HG03432 (cell line): ENCODE data around the gene RNU7-1.

Source experiments
- ATAC-seq: cut with Tn5 transposase; IDR thresholded peaks from one replicate; pipeline ENCODE4 v1.9.1; 2021; ENCODE audit warnings: mild to moderate bottlenecking, moderate library complexity; ENCODE audit not compliant: unreplicated experiment

Gene RNU7-1

DNA sequence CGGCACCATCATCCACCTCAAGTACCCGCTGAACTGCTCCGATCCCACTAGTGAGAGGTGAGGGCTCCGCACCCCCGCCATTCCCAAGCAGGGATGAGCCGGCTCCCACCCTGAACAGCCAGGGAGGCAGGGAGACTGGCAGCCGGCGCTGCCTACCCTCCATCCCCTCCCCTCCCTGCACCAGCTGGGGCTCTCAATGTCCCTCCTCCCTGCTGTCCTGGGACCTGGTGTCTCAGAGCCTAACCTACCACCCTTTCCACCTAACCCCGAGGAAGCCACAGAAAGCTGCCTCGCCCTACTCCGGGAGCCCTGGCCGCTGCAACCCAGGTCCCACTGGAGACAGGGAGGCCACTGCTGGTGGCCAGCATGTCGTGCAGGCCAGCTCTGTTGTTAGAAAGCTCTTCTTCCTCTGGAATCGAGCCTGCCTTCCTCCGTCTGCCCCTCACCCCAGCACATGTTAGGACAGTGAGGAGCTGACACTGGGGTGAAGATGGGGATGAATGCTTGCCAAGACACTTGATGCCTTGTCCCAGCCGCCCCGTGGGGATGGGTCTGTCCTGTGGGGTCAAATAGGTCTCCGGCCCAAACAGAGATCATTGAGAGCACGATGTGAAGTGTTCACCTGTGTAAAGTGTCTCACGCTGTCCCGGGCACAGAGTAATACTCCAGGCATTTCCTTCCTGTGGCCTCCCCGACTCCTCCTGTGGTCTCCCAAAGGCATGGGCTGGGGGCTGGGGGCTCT lies 8.7 kb downstream of the RNU7-1 start:
- ATAC-seq, result no peak

DNA sequence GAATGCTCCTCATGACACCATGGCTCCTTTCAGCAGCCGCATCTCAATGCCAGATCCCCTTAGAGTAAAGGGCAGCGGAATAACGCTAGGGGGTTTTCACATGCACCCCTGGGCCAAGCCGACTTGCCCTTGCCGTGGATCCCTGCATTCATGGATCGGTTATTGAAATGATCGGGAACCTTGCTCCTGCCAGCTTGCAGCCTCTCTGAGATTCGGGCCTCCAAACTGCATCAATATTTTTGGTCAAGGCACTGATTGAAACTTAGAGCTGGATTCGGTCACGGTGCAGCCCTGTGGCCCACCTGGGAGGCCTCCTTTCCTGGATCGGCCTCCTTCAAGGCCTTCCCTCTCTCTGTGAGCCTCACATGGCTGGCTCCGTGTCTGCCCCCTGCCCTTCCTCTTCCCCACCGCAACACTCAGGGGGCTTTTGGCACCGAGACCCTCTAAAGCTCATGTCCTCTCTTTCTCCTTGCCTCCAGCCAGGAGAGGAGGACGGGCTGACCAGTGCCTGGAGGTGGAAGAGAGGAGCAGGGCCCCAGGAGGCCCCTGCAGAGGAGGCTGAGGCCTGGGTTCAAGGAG lies 9.3 kb downstream of the RNU7-1 start:
- no peak for ATAC-seq

DNA sequence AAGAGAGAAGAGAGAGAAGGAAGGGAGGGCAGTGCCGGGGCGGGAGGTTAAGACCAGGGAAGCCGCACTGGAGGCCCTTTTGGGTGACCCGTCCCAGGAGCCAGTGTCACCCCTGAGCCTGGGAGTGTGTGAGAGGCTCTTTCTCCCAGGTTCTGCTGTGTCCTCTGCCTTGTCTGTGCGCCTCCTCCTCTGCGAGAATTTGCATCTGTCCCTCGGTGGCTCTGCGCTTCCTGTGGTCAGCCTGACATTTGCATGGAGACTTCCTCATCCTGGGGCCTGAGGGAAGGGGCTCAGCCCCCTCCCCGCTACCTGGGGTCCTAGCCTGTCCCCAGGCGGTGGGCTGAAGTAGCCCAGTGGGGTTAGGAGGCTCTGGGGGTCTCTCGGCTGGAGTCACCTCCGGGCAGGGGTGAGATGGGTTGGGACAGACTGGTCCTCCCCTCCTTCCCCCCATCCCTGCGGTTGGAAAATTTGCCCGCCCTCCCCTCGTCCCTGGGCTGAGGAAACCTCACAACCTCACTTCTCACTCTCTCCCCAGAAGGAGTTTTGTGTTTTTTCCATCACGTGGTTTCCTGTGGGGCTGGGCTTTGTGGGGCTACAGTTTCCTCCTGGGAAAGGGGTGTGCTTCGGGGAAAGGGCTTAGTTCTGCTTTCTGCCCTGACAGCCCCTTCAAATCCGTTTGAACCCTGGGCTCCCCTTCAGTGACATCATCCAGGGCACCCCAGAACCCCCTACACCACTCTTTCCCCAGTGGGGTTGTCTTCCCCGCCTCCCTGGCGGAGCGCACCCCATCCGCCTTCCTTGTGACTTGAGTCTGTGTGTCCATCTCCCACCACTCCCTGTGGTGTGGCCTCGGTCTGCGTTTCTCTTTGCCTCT lies 10.1 kb downstream of the RNU7-1 start:
- peak; percentile 41 for ATAC-seq

DNA sequence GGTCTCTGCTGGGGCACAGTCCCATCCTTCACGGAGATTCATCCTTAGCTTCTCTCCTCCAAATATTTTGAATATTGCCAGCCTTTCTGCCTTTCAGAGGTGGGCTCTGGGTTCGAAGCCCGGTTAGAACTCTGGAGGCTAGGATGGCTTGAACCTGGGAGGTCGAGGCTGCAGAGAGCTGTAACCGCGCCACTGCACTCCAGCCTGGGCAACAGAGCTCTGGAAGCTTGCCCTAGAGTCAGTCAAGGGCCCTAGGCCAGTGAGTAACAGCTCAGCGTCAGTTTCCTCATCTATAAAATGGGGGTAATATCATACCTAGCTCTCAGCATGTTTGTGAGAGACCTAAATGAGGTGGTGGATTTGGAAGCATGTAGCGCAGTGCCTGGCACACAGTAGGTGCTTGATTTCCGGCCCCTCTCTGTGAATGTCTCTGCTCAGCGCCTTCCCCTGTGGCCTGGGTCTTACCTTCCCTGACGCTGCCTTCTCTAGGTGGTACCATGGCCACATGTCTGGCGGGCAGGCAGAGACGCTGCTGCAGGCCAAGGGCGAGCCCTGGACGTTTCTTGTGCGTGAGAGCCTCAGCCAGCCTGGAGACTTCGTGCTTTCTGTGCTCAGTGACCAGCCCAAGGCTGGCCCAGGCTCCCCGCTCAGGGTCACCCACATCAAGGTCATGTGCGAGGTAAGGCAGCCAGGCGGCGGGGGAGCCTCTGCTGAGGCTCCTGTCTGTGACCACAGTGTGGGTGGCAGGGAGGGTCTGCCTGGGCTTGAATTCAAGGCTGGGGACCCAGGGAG lies 10.9 kb downstream of the RNU7-1 start:
- ATAC-seq, result no peak

DNA sequence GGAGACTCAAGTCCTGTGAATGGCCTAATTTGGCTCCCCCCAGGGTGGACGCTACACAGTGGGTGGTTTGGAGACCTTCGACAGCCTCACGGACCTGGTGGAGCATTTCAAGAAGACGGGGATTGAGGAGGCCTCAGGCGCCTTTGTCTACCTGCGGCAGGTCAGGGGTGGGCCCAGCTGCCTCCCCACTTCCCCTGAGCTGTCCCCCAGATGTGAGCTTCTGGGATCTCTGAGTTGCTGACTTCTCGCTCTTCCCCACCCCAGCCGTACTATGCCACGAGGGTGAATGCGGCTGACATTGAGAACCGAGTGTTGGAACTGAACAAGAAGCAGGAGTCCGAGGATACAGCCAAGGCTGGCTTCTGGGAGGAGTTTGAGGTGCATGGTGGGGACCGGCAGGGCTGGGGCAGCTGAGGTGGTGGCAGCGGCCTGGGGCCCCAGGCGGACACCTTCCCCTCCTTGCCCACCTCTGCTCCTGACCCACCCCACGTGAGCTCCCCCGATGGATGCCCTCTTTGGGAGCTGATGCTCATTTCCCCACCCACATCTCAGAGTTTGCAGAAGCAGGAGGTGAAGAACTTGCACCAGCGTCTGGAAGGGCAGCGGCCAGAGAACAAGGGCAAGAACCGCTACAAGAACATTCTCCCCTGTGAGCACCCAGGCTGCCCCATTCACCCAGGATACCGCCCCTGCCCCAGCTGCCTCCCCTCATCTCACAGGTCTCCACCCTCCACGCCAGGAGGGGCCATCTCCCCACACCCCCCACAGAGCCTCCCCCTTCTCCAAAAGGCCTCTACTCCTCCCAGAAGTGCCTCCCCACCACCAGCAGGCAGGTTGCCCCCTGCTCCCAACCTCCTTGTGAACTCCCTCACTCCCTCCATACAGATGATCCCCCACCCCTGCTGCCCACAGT lies 11.7 kb downstream of the RNU7-1 start:
- ATAC-seq, result no peak

DNA sequence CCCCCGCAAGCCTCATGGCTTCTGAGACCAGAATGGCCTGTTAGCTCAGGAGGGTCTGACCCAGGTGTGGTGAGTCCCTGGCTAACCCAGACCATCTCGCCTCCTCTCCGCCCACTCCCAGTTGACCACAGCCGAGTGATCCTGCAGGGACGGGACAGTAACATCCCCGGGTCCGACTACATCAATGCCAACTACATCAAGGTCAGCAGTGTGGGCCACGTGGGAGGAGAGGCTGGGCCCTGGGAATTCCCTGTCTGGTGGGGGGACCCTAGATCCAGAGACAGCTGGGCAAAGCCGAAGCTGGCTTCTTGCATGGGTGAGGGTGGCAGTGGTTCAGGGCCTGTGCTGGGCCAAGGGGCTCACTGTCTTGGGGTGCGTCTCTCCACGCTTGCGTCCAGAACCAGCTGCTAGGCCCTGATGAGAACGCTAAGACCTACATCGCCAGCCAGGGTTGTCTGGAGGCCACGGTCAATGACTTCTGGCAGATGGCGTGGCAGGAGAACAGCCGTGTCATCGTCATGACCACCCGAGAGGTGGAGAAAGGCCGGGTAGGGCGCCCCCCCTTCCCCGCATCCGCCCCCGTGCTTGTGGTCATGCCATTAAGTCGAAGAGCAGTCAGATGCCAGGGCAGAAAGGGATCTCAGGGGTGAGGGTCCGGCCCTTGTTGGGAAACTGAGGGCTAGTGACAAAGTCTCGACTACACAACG lies 12.6 kb downstream of the RNU7-1 start:
- ATAC-seq, result no peak

DNA sequence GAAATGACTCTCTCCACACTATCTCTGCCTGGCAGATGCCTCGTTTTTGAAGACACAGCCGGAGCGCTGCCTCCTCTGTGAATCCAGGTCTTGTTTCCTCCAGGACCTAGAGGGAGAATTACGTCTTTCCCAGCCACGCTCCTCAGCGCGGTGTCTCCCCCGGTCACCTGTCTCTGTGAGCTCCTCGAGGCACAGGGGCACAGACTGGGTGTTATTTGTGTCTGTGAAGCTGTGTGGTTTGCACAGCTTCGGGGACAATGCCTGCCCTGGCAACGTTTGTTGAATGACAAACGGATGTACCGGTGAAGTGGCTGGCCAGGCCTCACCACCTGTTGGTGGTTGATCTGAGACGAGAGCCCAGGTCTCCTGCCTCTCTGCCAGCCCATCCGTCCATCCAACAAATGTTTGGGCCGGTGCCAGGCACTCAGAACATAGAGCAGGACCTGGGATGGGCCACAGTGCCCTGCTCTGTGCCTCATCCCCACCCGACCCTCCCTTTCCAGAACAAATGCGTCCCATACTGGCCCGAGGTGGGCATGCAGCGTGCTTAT lies 13.6 kb downstream of the RNU7-1 start:
- ATAC-seq, result no peak

DNA sequence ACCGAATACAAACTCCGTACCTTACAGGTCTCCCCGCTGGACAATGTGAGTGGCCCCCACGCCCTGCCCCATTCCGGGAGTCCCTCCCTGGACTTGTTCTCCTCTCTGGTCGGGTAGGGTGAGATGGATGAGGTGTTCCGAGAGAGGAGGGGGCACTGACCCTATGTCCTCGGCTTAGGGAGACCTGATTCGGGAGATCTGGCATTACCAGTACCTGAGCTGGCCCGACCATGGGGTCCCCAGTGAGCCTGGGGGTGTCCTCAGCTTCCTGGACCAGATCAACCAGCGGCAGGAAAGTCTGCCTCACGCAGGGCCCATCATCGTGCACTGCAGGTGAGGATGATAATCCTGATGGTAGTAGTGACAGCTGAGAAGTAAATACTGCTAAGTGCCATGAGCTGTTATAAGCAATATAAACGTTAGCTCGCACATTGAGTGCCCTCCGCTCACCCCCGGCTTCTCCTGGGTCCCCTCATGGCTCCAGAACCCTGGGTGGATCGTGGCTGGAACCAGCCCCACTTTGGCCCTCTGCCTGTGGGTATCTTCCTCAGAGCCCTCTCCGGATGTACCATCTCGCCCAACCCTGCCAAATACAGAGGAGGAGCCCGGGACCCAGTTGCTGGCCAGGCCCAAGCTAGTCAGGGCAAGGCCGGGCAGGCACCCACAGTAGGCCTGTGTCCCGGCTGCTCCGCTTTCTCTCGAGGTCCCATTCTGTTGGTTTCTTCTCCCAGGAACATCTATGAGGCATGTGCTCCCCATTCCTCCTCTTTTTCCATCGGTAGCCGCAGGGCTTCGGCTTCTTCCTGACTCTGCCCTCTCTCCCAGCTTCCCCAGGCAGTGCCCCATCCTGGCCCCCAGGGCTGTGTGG lies 14.4 kb downstream of the RNU7-1 start:
- ATAC-seq, result no peak

DNA sequence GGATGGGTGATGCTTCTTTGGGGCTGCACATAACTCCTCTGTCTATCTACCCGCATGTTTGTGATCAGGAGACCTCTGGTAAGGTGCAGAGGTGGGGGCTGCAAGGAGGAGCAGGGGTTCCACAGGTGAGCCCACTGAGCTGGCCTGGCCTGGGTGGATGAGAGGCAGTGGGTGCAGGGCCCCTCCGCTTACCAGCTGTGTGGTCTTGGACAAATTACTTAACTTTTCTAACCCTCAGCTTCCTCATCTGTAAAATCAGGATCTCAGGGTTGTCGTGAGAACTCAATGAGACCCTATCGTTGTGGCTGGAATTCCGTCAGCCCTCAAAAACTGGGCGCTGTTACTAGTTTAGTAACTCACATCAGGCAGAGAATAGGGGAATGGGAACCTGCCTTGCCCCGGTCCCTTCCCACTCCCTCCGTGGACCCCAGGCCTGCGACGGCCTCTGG lies 15.0 kb downstream of the RNU7-1 start:
- no peak for ATAC-seq

DNA sequence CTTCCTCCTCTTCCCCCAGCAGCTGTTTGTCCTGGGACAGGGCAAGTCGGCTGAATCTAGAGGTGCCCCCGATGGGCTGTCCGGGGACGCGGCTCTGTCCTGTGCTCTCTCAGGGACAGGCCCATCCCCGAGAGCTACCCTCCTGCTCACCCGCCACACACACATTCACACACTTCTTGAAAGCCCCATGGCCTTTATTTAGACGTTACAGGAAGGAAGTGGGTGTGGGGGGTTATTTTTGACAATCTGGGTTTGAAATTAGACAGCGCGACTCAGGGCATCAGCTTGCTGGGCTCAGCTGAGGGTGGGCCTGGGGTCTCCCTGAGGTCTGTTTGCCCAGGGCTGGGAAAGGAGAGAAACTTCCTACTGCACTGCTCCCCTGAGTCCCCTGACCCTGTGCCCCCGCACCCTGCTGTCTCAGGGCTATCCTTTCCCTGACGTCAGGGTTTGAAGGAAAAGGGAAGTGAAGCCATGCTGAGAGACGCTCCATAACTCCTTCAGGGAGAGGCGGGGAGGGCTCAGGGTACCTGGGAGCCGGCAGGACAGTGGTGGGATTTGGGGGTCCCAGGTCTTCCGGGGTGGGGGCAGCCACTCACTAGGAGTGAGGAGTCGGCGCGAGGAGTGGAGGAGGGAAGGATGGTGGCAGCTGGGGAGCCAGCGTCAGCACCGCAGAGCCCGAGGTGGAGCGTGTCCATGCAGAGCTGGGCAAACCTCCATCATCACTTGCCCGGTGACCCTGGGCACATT lies 15.6 kb downstream of the RNU7-1 start:
- ATAC-seq, result peak; percentile 50

DNA sequence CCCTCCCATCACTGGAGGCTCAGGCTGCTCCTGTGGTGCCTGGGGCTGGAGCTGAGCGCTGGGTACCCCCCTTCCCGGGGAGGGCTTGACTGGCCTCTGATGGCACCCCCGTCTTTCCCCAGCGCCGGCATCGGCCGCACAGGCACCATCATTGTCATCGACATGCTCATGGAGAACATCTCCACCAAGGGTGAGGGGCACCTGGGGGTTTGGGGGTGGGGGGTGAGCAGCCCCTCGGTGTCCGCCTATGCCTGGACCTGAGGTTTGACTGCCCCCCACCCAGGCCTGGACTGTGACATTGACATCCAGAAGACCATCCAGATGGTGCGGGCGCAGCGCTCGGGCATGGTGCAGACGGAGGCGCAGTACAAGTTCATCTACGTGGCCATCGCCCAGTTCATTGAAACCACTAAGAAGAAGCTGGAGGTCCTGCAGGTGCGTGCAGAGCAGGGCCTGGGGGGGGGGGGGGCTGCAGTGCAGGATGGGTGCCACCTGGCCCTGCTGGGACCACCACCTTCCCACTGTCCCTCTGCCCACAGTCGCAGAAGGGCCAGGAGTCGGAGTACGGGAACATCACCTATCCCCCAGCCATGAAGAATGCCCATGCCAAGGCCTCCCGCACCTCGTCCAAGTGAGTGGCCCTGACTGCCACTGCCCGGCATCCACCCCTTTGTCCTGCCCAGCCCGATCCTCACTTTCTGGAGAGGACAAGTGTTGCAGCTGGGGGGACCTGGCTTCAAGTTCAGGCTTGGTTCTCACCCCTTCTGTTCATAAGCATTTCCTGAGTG lies 16.4 kb downstream of the RNU7-1 start:
- no peak for ATAC-seq

DNA sequence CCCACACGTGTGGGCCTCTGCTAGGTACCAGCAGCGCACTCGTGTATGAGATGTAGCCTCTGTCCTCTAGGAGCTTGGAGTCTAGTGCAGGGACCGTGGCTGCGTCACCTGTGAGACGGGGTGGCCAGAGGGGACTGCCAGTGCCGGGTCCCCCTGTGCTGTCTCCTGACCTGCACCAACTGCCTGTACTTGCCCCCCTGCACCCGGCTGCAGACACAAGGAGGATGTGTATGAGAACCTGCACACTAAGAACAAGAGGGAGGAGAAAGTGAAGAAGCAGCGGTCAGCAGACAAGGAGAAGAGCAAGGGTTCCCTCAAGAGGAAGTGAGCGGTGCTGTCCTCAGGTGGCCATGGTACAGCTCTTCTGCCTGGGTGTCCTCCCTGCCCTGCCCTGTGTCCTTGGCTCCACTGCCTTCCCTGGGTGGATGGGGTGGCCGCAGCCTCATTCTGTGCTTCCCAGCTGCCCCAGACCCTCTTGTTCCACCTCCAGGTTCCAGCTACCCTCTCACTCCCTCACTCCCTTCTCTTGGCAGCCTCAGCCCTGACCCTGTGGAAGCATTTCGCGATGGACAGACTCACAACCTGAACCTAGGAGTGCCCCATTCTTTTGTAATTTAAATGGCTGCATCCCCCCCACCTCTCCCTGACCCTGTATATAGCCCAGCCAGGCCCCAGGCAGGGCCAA lies 17.1 kb downstream of the RNU7-1 start:
- no peak for ATAC-seq

DNA sequence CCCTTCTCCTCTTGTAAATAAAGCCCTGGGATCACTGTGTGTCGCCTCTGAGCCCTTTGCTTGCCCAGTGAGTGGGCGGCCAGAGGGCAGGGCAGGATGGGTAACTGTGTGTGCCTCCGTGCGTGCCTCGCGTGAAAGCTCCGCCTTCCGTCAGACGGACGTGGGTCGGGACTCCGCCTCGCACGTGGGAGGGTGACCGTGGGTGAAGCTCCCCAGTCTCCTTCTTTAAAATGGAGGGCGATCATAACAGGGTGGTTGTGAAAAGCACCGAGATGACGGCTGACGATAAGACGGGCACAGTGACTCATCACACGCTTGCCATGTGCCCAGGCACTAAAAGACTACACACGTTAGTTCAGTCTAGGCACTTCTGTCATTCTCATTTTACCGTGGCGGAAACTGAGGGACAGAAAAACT lies 17.7 kb downstream of the RNU7-1 start:
- peak; percentile 22 for ATAC-seq

DNA sequence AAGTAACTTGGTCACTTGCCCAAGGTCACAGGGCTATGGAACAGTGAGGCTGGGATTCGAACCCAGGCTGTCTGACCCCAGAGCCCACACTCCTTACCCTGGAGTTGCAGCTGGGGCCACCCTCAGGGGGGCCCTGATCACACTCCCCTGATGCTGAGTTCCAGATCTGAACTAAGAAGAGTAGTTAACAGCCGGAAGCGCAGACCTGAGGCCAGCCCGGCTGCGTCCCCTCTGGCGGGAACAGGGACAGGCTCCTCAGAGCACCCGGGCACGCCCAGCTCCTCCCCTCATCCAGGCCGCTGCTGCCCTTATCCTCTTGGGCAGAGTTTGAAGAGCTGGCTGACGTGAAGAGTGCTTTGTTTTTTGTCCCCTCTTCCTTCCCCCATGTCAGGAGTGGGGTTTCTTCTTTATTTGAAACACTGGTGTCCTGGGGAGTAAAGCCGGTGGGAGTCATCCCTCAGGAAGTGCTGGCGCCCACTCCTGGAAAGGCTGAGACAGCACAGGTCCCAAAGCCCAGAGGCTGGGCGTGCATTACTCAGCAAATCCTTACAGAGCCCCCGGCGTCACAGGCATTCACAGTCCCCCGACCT lies 18.2 kb downstream of the RNU7-1 start:
- ATAC-seq, result no peak

DNA sequence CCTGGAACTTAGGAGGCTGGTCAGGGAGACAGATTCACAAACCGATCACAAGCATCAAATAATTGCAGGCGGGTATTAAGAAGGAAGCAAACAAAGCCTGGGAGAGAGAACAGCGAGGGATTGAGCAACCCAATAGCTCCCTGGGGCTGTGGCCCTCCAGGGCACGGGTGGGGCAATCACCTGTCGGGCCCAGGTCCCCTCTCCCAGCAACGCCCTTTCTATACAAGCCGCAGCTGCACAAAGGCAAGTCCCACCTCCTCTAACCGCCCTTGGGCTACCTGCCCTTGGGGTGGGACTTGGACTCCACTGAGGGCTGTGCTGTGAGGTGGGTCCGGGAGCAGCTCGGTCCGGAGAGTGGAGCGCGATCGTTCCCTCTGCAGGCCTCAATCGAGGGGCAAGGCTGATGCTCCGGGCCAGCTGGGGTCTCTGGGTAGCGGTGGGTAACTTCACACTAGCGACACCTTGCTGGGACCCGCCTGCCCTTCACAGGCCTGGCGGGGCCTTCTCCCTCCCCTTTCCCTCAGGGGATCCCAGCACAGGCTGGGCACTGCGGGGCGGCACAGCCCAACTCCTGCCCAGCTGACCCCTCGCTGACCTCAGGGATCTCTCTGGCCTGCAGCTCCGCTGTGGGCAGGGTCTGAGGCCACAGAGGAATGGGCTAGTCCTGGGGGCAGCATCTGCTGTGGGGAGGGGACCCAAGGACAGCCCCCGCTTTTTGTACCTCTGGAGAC lies 18.8 kb downstream of the RNU7-1 start:
- no peak for ATAC-seq
